LNCaP clone FGC (cell line): Measurements from ENCODE around the gene EID2.

ENCODE experiments used
- DNase-seq: peaks from one replicate; pipeline ENCODE4 v3.0.0-alpha.2; 2011; ENCODE audit warnings: low read depth
- H3K4me3 ChIP-seq: 2 replicates; pipeline ENCODE4 v1.5.1; 2011; ENCODE audit warnings: mild to moderate bottlenecking, low read depth, low read length, control low read depth
- TF ChIP-seq, protein P1 (sequence below): IDR thresholded peaks from 2 replicates; pipeline ENCODE4 v1.5.1; 2012; ENCODE audit warnings: mild to moderate bottlenecking; ENCODE audit not compliant: control insufficient read depth, insufficient read depth; ENCODE audit errors: extremely low read depth

The EID2 gene

GRCh38 chr19:39550197-39550596 is 10.2 kb upstream of the EID2 start:
- no peak for DNase-seq
- H3K4me3 ChIP-seq, result no peak overlapping the region
- TF ChIP-seq, protein P1, sequence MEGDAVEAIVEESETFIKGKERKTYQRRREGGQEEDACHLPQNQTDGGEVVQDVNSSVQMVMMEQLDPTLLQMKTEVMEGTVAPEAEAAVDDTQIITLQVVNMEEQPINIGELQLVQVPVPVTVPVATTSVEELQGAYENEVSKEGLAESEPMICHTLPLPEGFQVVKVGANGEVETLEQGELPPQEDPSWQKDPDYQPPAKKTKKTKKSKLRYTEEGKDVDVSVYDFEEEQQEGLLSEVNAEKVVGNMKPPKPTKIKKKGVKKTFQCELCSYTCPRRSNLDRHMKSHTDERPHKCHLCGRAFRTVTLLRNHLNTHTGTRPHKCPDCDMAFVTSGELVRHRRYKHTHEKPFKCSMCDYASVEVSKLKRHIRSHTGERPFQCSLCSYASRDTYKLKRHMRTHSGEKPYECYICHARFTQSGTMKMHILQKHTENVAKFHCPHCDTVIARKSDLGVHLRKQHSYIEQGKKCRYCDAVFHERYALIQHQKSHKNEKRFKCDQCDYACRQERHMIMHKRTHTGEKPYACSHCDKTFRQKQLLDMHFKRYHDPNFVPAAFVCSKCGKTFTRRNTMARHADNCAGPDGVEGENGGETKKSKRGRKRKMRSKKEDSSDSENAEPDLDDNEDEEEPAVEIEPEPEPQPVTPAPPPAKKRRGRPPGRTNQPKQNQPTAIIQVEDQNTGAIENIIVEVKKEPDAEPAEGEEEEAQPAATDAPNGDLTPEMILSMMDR, result no peak

- no peak for DNase-seq
- TF ChIP-seq, protein P1, result no peak
- H3K4me3 ChIP-seq, result no peak overlapping the region
These were observed 6.6 kb upstream of the EID2 start for GRCh38 chr19:39546599-39546998.

- no peak overlapping the region for H3K4me3 ChIP-seq
- TF ChIP-seq, protein P1, result no peak
- DNase-seq, result no peak
These were observed 5.0 kb upstream of the EID2 start for GRCh38 chr19:39544911-39545310.

GRCh38 chr19:39544226-39544903 is 4.4 kb upstream of the EID2 start:
- no peak for DNase-seq
- TF ChIP-seq, protein P1, result no peak
- H3K4me3 ChIP-seq, result no peak overlapping the region

DNA sequence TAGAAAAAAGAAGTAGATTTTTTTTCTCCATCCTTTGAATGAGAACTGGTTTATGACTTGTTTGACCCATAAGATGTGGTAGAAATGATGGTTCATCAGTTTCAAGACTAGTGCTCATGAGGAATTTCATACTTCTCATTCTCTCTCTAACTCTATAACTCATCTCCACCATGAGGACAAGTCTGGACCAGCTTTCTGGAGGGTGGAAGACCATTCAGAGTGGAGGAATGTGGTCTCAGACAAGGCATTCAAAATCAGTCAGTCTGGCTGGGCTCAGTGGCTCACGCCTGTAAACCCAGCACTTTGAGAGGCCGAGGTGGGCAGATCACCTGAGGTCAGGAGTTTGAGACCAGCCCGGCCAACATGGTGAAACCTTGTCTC is 3.5 kb upstream of the EID2 start:
- TF ChIP-seq, protein P1, result no peak
- DNase-seq, result no peak
- no peak overlapping the region for H3K4me3 ChIP-seq

GRCh38 chr19:39542206-39542605 is 2.2 kb upstream of the EID2 start:
- TF ChIP-seq, protein P1, result no peak
- no peak overlapping the region for H3K4me3 ChIP-seq
- DNase-seq, result no peak

DNA sequence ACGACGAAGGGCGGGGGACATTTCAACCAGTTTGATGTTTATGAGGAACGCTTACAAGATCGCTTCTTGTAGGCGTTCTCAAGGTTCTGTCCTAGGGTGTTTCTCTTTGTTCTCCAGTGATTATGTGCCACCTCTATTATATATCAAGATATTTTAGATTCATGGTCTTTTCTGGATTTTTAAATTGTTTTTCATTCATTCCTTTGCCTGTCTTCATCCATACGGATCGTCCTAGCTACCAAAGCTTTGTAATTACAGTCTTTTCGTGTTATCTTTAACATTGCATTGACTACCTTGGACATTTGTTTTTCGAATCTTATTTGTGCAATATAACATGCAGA is 342 bp upstream of the EID2 start:
- H3K4me3 ChIP-seq, result peak overlapping the region; percentile 75
- TF ChIP-seq, protein P1, result no peak
- no peak for DNase-seq
